GM19043 (cell line): ENCODE data around the gene PCDHA9.
"Not testable (repeated sequence)": the region's sequence is repeated elsewhere in the genome, so short reads cannot be mapped to it uniquely, and the experiment has no call there.

Source experiments
- ATAC-seq: cut with Tn5 transposase; IDR thresholded peaks from one replicate; pipeline ENCODE4 v1.9.1; 2021; ENCODE audit warnings: low read depth; ENCODE audit not compliant: unreplicated experiment

PCDHA9 gene

GRCh38 chr5:140848139-140849102 lies at the start of gene PCDHA9:
PCDHA9 (plus strand) TSS chr5:140848382; CDS start chr5:140848496, 114 bp downstream.
- ATAC-seq = not testable (repeated sequence)

GRCh38 chr5:140800816-140801493 lies 47.2 kb upstream of the PCDHA9 start, which contains the start of gene PCDHA3:
PCDHA3 (plus strand) TSS chr5:140801057.
- ATAC-seq = no peak

GRCh38 chr5:140801494-140801841 lies 46.7 kb upstream of the PCDHA9 start:
- no peak for ATAC-seq

- not testable (repeated sequence) for ATAC-seq
These were observed 45.8 kb upstream of the PCDHA9 start for GRCh38 chr5:140802381-140802780.

- no peak for ATAC-seq
These were observed 45.4 kb upstream of the PCDHA9 start for GRCh38 chr5:140802781-140803271.

- no peak for ATAC-seq
These were observed 41.1 kb upstream of the PCDHA9 start, which contains the start of gene PCDHA4 for GRCh38 chr5:140806834-140807775. PCDHA4 (plus strand) TSS chr5:140807068.

- not testable (repeated sequence) for ATAC-seq
These were observed 39.8 kb upstream of the PCDHA9 start for GRCh38 chr5:140808241-140808888.

- ATAC-seq = no peak
These were observed 39.3 kb upstream of the PCDHA9 start for GRCh38 chr5:140808889-140809291.

- ATAC-seq = no peak
These were observed 26.6 kb upstream of the PCDHA9 start, which contains the start of gene PCDHA5 for GRCh38 chr5:140821375-140822280. PCDHA5 (plus strand) TSS chr5:140821613.

- no peak for ATAC-seq
These were observed 25.9 kb upstream of the PCDHA9 start for GRCh38 chr5:140822281-140822629.

- ATAC-seq = not testable (repeated sequence)
These were observed 25.2 kb upstream of the PCDHA9 start for GRCh38 chr5:140822969-140823368.

GRCh38 chr5:140823475-140823874 lies 24.7 kb upstream of the PCDHA9 start:
- ATAC-seq = no peak

- no peak for ATAC-seq
These were observed 20.3 kb upstream of the PCDHA9 start, which contains the start of gene PCDHA6 for GRCh38 chr5:140827704-140828361. PCDHA6 (plus strand) TSS chr5:140827960; CDS start chr5:140828092, 132 bp downstream.

- no peak for ATAC-seq
These were observed 19.8 kb upstream of the PCDHA9 start for GRCh38 chr5:140828362-140828737.

- not testable (repeated sequence) for ATAC-seq
These were observed 18.4 kb upstream of the PCDHA9 start for GRCh38 chr5:140829511-140830501.

GRCh38 chr5:140833993-140834392 lies 14.2 kb upstream of the PCDHA9 start, which contains the start of gene PCDHA7:
PCDHA7 (plus strand) TSS chr5:140834269; CDS start chr5:140834384, 115 bp downstream.
- ATAC-seq = no peak
